Measurements from ENCODE around the gene ISX.

- no peak for TF ChIP-seq CTCF (IDR thresholded peaks at IDR 0.05)
- no peak for TF ChIP-seq POLR2A (IDR thresholded peaks at IDR 0.05)
Measured at GRCh38 chr22:35033635-35034296, 32.2 kb upstream of the ISX start.
